ENCODE results near the gene CAMTA1.

GRCh38 chr1:6832531-6833188 lies 47.4 kb downstream of the CAMTA1 start:
- TF ChIP-seq POLR2A (IDR thresholded peaks at IDR 0.05; ENCODE audit: low read length) (no peak), GATA1 (IDR thresholded peaks at IDR 0.05; ENCODE audit: low read depth, low read length) (no peak)

Data from erythroblast (primary cell).